Loucy (cell line): ENCODE results near the gene PPP3CA.

ENCODE experiments used
- CTCF ChIP-seq: fragments of 200-600 bp; sonication (generic); conservative IDR thresholded peaks from 2 replicates; pipeline ENCODE4 v1.5.1; 2014; ENCODE audit warnings: mild to moderate bottlenecking, antibody characterized with exemption, low read length
- EZH2phosphoT487 ChIP-seq: fragments of 200-600 bp; IDR thresholded peaks from 2 replicates; pipeline ENCODE4 v1.6.1; 2018; ENCODE audit warnings: antibody characterized with exemption, mild to moderate bottlenecking, moderate library complexity, borderline replicate concordance

GRCh38 chr4:101198682-101199339 lies 148.5 kb downstream of the PPP3CA start:
- TF ChIP-seq CTCF (no peak), EZH2phosphoT487 (no peak)
